ENCODE data around the gene SMG6.
"Not testable (repeated sequence)": the region's sequence is repeated elsewhere in the genome, so short reads cannot be mapped to it uniquely, and the experiment has no call there.

The SMG6 gene

DNA sequence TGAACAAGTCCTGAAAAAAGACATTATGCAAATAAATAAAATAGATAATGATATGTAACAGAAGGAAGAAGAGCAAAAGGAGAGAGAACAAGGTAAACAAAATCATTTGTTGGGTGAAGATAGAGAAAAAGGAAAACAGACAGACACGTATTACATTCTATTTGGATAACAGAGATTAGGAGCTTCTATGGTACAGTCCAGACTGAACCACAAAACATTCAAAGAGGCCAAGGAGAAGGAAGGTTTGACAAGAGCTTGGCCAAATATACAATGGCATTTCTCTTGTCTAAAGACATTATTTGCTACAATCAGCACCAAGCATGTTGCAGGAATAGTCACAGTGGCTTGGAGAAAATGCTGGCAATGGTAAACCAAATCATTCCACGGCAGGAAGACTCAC, 29.2 kb downstream of the SMG6 start:
- DNase-seq (ENCODE audit: low spot score), result no peak
- TF ChIP-seq, protein P1, sequence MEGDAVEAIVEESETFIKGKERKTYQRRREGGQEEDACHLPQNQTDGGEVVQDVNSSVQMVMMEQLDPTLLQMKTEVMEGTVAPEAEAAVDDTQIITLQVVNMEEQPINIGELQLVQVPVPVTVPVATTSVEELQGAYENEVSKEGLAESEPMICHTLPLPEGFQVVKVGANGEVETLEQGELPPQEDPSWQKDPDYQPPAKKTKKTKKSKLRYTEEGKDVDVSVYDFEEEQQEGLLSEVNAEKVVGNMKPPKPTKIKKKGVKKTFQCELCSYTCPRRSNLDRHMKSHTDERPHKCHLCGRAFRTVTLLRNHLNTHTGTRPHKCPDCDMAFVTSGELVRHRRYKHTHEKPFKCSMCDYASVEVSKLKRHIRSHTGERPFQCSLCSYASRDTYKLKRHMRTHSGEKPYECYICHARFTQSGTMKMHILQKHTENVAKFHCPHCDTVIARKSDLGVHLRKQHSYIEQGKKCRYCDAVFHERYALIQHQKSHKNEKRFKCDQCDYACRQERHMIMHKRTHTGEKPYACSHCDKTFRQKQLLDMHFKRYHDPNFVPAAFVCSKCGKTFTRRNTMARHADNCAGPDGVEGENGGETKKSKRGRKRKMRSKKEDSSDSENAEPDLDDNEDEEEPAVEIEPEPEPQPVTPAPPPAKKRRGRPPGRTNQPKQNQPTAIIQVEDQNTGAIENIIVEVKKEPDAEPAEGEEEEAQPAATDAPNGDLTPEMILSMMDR (IDR thresholded peaks at IDR 0.05; ENCODE audit: extremely low read depth, insufficient read depth, missing control alignments), result no peak
- in situ Hi-C loops (cut with MboI; ENCODE audit: low pct_unique_long_range_greater_than_20kb, low sequenced_read_pairs, unreplicated experiment), result no loop called here

DNA sequence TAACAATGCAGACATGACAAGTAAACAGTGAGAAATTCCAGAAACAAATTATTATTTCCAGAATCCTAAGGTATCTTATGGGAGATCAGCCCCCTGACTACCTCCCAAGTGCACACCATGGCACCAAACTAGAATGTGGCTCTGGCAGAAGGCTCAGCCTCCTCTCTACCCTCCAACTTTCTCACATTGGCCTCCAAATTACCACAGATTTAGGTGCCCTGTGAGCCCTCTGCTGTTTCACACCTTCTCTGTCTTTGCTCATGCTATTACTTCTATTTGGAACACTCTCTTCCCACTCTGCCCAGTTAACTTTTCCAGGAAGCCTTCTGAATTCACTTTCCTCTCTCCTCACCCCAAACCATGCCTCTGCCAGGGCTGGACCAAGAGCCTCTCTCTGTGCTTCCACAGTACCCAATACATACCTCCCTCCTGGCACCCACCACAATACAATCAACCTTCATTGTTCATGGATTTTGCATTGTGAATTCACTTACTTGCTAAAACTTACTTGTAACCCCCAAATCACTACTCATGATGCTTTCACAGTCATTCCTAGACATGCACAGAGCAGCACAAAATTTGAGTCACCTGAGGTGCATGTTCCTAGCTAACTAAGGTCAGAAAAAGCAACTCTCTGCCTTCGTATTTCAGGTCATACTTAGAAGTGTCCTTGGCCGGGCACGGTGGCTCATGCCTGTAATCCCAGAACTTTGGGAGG, 31.4 kb downstream of the SMG6 start:
- in situ Hi-C loops (cut with MboI; ENCODE audit: low pct_unique_long_range_greater_than_20kb, low sequenced_read_pairs, unreplicated experiment), result no loop called here
- TF ChIP-seq, protein P1 (IDR thresholded peaks at IDR 0.05; ENCODE audit: extremely low read depth, insufficient read depth, missing control alignments), result no peak
- no peak for DNase-seq (ENCODE audit: low spot score)

DNA sequence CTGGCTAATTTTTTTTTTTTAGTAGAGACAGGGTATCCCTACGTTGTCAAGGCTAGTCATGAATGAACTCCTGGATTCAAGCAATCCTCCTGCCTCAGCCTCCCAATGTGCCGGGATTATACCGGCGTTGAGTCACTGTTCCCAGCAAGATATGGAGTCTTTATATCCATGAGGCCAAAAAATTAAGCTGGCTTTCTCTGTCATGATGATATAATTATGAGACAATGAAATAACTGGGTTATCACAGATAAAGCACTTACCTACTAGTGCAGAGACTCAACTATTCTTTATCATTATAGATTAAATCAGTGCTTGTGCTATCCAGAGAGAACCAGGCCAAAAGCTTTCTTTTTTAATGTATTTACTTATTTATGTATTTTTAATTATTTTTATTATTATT, 36.2 kb downstream of the SMG6 start:
- TF ChIP-seq, protein P1 (IDR thresholded peaks at IDR 0.05; ENCODE audit: extremely low read depth, insufficient read depth, missing control alignments), result no peak
- in situ Hi-C loops (cut with MboI; ENCODE audit: low pct_unique_long_range_greater_than_20kb, low sequenced_read_pairs, unreplicated experiment), result no loop called here
- DNase-seq (ENCODE audit: low spot score), result no peak

- TF ChIP-seq, protein P1 (IDR thresholded peaks at IDR 0.05; ENCODE audit: extremely low read depth, insufficient read depth, missing control alignments), result no peak
- in situ Hi-C loops (cut with MboI; ENCODE audit: low pct_unique_long_range_greater_than_20kb, low sequenced_read_pairs, unreplicated experiment), result no loop called here
- DNase-seq (ENCODE audit: low spot score), result peak; percentile 29
Measured at GRCh38 chr17:2266865-2267228, 36.7 kb downstream of the SMG6 start.

DNA sequence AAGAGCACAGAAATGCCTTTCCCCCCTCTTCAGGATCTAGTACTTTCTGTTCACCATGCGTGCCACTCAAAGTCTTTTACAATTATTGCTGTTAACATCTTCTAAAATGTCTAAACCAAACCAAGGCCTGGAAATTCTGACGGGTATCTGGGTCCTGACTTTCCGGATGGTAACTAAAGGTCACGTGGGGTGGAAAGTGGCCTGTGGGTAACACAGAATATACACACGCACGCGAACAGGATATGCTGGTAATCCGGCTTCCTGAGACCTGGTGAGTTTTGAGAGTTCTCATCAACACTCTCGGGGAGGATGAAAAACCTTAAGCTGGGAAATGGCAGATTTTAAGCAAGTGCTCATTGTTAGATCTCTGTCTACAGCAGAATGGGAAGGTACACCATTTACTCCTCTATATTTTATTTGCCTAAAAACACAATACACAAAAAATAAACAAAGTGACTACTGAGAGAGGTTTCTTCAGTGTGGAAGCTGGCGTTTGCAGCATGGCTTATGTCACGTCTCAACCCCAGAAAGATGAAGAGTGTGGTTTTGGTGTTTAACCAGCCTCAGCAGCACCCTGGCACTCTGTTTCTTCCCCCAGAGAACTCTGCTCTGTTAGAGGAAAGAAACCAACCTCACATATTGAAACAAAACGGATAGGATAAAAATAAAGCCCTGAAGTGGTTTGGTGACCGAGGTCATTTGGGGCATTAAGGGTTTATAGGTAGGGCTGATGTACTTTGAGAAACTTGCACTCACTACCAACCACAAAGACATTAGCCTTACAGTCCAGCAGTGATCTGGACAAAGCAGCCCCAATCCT, 37.3 kb downstream of the SMG6 start:
- in situ Hi-C loops (cut with MboI; ENCODE audit: low pct_unique_long_range_greater_than_20kb, low sequenced_read_pairs, unreplicated experiment), result no loop called here
- peak; percentile 61 for DNase-seq (ENCODE audit: low spot score)
- TF ChIP-seq, protein P1 (IDR thresholded peaks at IDR 0.05; ENCODE audit: extremely low read depth, insufficient read depth, missing control alignments), result no peak

DNA sequence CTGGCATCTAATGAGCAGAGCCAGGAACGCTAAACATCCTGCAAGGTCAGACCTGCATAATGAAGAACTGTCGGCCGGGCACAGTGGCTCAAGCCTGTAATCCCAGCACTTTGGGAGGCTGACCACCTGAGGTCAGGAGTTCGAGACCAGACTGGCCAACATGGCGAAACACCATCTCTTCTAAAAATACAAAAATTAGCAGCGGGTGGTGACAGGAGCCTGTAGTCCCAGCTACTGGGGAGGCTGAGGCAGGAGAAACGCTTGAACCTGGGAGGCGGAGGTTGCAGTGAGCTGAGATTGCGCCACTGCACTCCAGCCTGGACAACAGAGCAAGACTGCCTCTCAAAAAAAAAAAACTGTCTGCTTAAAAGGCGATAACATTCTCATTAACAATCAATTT, 38.4 kb downstream of the SMG6 start:
- in situ Hi-C loops (cut with MboI; ENCODE audit: low pct_unique_long_range_greater_than_20kb, low sequenced_read_pairs, unreplicated experiment); DNase-seq (ENCODE audit: low spot score): not testable (repeated sequence)

Data from GM13977 (cell line).